ENCODE data around the gene ADGRL3. TPM values are rescaled to one million over a fixed set of nuclear protein-coding genes. Genes with fewer than 3 reads are reported as not detected.

The ADGRL3 gene
- total RNA-seq, 2 experiments from 2014 or later: not detected

GRCh38 chr4:61795998-61796397 is 595.9 kb downstream of the ADGRL3 start:
- H3K9me3 ChIP-seq (ENCODE audit: low read length): no peaks in the 10 kb centered on the region
- no peaks in the 10 kb centered on the region for H3K36me3 ChIP-seq (ENCODE audit: insufficient read depth, low read length)
- no TSS peak for BruUV-seq (replicated peaks)
- no peaks in the 10 kb centered on the region for H3K4me1 ChIP-seq (ENCODE audit: insufficient read depth, low read length, poor library complexity, severe bottlenecking)
- H3K4me3 ChIP-seq (ENCODE audit: low read depth, low read length, poor library complexity, severe bottlenecking): no peak overlapping the region
- no peak overlapping the region for H2AFZ ChIP-seq (ENCODE audit: low read length)
- no peak for DNase-seq (ENCODE audit: low spot score)
- TF ChIP-seq CTCF (conservative IDR thresholded peaks at IDR 0.05; ENCODE audit: low read length): no peak
- no peak for TF ChIP-seq EZH2phosphoT487 (IDR thresholded peaks at IDR 0.05; ENCODE audit: borderline replicate concordance, low read depth, low read length)
- ChIA-PET POLR2A (no interaction called here), CTCF (ENCODE audit: unreplicated experiment) (no interaction called here)
- no peak overlapping the region for H3K27ac ChIP-seq (ENCODE audit: low read depth, low read length, poor library complexity, severe bottlenecking)
- H3K9me2 ChIP-seq (ENCODE audit: insufficient read depth, low read length): no peaks in the 10 kb centered on the region
- H3K4me2 ChIP-seq (ENCODE audit: low read length): no peak overlapping the region
- H4K20me1 ChIP-seq (ENCODE audit: insufficient read depth, low read length): no peaks in the 10 kb centered on the region
- intact Hi-C loops (cut with micrococcal nuclease; ENCODE audit: unreplicated experiment): no loop called here
- H3K79me2 ChIP-seq (ENCODE audit: insufficient read depth, low read depth, low read length): no peaks in the 10 kb centered on the region

GRCh38 chr4:61799794-61800193 is 599.7 kb downstream of the ADGRL3 start:
- Histone ChIP-seq H3K4me3 (ENCODE audit: low read depth, low read length, poor library complexity, severe bottlenecking) (no peak overlapping the region), H3K9me3 (ENCODE audit: low read length) (no peaks in the 10 kb centered on the region), H3K9me2 (ENCODE audit: insufficient read depth, low read length) (no peaks in the 10 kb centered on the region), H4K20me1 (ENCODE audit: insufficient read depth, low read length) (no peaks in the 10 kb centered on the region), H3K36me3 (ENCODE audit: insufficient read depth, low read length) (no peaks in the 10 kb centered on the region), H2AFZ (ENCODE audit: low read length) (no peak overlapping the region), H3K4me2 (ENCODE audit: low read length) (no peak overlapping the region), H3K79me2 (ENCODE audit: insufficient read depth, low read depth, low read length) (no peaks in the 10 kb centered on the region), H3K27ac (ENCODE audit: low read depth, low read length, poor library complexity, severe bottlenecking) (no peak overlapping the region), H3K4me1 (ENCODE audit: insufficient read depth, low read length, poor library complexity, severe bottlenecking) (no peaks in the 10 kb centered on the region)
- TF ChIP-seq CTCF (conservative IDR thresholded peaks at IDR 0.05; ENCODE audit: low read length) (no peak), EZH2phosphoT487 (IDR thresholded peaks at IDR 0.05; ENCODE audit: borderline replicate concordance, low read depth, low read length) (no peak)
- ChIA-PET POLR2A (no interaction called here), CTCF (ENCODE audit: unreplicated experiment) (no interaction called here)
- no TSS peak for BruUV-seq (replicated peaks)
- intact Hi-C loops (cut with micrococcal nuclease; ENCODE audit: unreplicated experiment): no loop called here
- DNase-seq (ENCODE audit: low spot score): no peak

- TF ChIP-seq EZH2phosphoT487 (IDR thresholded peaks at IDR 0.05; ENCODE audit: borderline replicate concordance, low read depth, low read length): no peak
- TF ChIP-seq CTCF (conservative IDR thresholded peaks at IDR 0.05; ENCODE audit: low read length): no peak
- H3K36me3 ChIP-seq (ENCODE audit: insufficient read depth, low read length): no peaks in the 10 kb centered on the region
- CTCF ChIA-PET (ENCODE audit: unreplicated experiment): no interaction called here
- H3K4me2 ChIP-seq (ENCODE audit: low read length): no peak overlapping the region
- no peak overlapping the region for H2AFZ ChIP-seq (ENCODE audit: low read length)
- no peaks in the 10 kb centered on the region for H4K20me1 ChIP-seq (ENCODE audit: insufficient read depth, low read length)
- POLR2A ChIA-PET: interaction anchor here (0.6 kb wide), 1 partner anchor 104 kb away, joined by 3 read pairs; no protein-coding TSS in a partner anchor
- H3K27ac ChIP-seq (ENCODE audit: low read depth, low read length, poor library complexity, severe bottlenecking): no peak overlapping the region
- no peaks in the 10 kb centered on the region for H3K9me3 ChIP-seq (ENCODE audit: low read length)
- no peaks in the 10 kb centered on the region for H3K4me1 ChIP-seq (ENCODE audit: insufficient read depth, low read length, poor library complexity, severe bottlenecking)
- no TSS peak for BruUV-seq (replicated peaks)
- intact Hi-C loops (cut with micrococcal nuclease; ENCODE audit: unreplicated experiment): no loop called here
- H3K79me2 ChIP-seq (ENCODE audit: insufficient read depth, low read depth, low read length): no peaks in the 10 kb centered on the region
- H3K4me3 ChIP-seq (ENCODE audit: low read depth, low read length, poor library complexity, severe bottlenecking): no peak overlapping the region
- no peaks in the 10 kb centered on the region for H3K9me2 ChIP-seq (ENCODE audit: insufficient read depth, low read length)
- no peak for DNase-seq (ENCODE audit: low spot score)
These were observed 605.1 kb downstream of the ADGRL3 start for GRCh38 chr4:61805227-61805626.

Data from OCI-LY7 (cell line).